Measurements from ENCODE around the gene DGCR8.

- TF ChIP-seq ZFP3 (CRISPR knock-in tag; IDR thresholded peaks at IDR 0.05), result no peak
- no peak for TF ChIP-seq TSHZ2 (CRISPR knock-in tag; IDR thresholded peaks at IDR 0.05)
- TF ChIP-seq RARB (CRISPR knock-in tag; IDR thresholded peaks at IDR 0.05), result no peak
- TF ChIP-seq ZC3H10 (CRISPR knock-in tag; IDR thresholded peaks at IDR 0.05), result no peak
- no peak for TF ChIP-seq OSR1 (CRISPR knock-in tag; IDR thresholded peaks at IDR 0.05)
- no peak for TF ChIP-seq ZFP30 (CRISPR knock-in tag; IDR thresholded peaks at IDR 0.05)
- TF ChIP-seq PATZ1 (CRISPR knock-in tag; IDR thresholded peaks at IDR 0.05; ENCODE audit: borderline replicate concordance), result no peak
- no peak for TF ChIP-seq POU6F1 (CRISPR knock-in tag; IDR thresholded peaks at IDR 0.05; ENCODE audit: borderline replicate concordance, low read depth)
- no peak for TF ChIP-seq ZNF8 (CRISPR knock-in tag; IDR thresholded peaks at IDR 0.05)
- no peak for TF ChIP-seq ARNTL (CRISPR knock-in tag; IDR thresholded peaks at IDR 0.05; ENCODE audit: borderline replicate concordance, low read depth)
- no peak for TF ChIP-seq PPARA (CRISPR knock-in tag; IDR thresholded peaks at IDR 0.05; ENCODE audit: borderline replicate concordance)
Observed at GRCh38 chr22:20066617-20067383, 13.2 kb upstream of the DGCR8 start.

Measured in SK-N-SH treated with all-trans-retinoic acid at 6 μM for 48 hours (cell line).